ENCODE results near the gene ERC2.

ERC2 gene

DNA sequence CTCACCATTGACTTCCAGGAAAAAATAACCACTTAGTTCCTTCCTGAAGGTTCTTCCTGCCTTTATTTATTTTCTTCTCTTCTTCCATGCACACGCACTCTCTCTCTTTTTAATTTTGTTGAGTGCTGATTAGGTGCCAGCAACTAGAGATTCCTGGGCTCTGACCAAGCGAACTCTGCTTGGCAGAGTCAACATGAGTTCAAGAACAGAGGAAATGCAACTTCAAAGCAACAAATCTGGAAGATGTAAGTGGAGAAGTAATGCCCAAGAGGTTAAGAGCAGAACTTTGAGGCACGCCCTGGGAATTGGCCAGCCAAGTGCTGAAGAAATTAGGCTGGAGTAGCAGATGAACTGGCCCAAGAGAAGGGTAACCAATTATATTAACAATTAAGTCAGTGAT lies 8.5 kb downstream of the ERC2 start:
- TF ChIP-seq, protein P1, sequence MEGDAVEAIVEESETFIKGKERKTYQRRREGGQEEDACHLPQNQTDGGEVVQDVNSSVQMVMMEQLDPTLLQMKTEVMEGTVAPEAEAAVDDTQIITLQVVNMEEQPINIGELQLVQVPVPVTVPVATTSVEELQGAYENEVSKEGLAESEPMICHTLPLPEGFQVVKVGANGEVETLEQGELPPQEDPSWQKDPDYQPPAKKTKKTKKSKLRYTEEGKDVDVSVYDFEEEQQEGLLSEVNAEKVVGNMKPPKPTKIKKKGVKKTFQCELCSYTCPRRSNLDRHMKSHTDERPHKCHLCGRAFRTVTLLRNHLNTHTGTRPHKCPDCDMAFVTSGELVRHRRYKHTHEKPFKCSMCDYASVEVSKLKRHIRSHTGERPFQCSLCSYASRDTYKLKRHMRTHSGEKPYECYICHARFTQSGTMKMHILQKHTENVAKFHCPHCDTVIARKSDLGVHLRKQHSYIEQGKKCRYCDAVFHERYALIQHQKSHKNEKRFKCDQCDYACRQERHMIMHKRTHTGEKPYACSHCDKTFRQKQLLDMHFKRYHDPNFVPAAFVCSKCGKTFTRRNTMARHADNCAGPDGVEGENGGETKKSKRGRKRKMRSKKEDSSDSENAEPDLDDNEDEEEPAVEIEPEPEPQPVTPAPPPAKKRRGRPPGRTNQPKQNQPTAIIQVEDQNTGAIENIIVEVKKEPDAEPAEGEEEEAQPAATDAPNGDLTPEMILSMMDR (IDR thresholded peaks at IDR 0.05; ENCODE audit: low read depth, low read length): no peak
- H3K4me3 ChIP-seq (ENCODE audit: low read depth, low read length): no peak overlapping the region

DNA sequence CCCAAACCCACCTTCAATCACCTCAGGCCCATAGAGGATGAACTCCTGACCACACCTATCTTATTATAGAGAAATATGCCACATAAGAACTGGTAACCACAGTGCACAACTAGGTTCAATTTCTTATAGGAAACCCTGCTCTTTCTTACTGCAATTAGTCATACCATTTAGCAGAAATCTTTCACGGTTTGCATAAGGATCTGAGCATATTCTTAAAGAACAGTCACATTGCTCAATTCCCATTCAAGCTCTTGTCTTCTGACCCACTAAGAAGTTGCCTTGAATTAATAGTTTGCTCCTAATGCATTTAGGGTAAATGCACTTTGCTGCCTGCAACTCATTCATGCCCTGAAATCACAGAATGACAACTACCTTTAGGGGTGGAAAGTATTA lies 9.2 kb downstream of the ERC2 start:
- H3K4me3 ChIP-seq (ENCODE audit: low read depth, low read length): no peak overlapping the region

DNA sequence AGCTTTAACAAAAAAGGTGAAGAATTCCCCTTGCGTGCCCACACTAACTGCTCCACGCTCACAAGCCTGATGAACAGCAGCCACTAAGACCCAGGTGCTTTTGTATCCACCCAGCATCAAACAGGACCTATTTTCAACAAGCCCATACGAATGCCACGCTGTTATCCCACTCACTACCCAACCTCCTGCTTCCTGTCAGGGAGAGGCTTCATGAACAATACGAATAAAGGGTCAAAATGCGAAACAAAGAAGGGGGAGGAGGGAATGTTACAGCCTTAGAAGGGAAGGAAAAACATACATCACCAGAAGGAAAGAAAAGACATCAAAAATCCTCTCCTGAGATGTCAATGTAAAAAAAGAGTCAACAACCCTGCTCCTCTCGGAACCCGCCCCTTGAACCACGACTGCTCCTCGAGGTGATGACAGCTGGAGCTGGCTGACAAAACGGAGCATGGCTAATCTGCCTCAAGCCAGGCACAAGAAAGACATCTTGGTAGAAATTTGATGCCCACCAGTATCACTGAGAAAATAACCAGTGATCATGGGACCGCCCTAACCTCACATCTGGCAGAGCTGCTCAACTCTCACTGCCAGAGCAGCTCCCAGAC lies 9.7 kb downstream of the ERC2 start:
- no peak overlapping the region for H3K4me3 ChIP-seq (ENCODE audit: low read depth, low read length)
- TF ChIP-seq, protein P1 (IDR thresholded peaks at IDR 0.05; ENCODE audit: low read depth, low read length): no peak

More for the DNA sequence above, 9.2 kb downstream of the ERC2 start:
- TF ChIP-seq, protein P1 (IDR thresholded peaks at IDR 0.05; ENCODE audit: low read depth, low read length): no peak

DNA sequence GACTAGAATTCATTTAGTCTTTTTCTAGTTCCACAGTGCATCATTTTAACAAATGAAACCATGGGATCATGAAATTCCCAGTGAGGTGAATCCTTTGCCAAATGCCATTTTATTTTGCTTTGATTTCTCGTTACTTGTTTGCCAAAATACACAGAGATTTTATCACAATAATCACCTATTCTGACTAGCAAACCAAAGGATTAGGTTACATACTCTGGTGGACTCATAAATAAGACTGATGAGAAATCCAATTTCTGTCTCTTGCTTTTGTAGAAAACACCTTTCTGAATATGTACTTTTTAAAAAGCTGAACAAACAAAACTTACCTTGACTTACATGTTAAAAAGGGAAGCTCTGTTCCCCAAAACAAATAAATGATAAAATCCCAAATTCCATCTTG lies 12.2 kb downstream of the ERC2 start:
- TF ChIP-seq, protein P1 (IDR thresholded peaks at IDR 0.05; ENCODE audit: low read depth, low read length): no peak
- H3K4me3 ChIP-seq (ENCODE audit: low read depth, low read length): no peak overlapping the region

DNA sequence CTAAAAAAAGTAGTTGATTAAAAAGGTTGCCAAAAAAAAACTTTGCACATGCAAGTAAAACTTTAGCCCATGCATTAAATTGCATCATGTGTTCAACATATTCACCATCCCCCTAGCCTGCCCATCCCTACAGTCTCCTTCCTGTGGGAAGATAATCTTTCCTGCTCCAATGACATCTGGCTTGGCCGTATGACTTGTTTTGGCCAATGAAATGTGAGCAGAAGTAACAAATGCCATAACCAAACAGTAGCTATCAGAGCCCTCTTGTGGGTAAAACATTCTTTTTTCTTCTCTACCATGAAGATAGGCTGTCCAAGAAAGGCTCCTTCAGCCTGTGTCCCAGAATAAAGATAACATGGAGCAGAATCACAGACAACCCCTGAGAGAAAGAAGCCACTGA lies 15.3 kb downstream of the ERC2 start:
- TF ChIP-seq, protein P1 (IDR thresholded peaks at IDR 0.05; ENCODE audit: low read depth, low read length): no peak
- H3K4me3 ChIP-seq (ENCODE audit: low read depth, low read length): no peak overlapping the region

DNA sequence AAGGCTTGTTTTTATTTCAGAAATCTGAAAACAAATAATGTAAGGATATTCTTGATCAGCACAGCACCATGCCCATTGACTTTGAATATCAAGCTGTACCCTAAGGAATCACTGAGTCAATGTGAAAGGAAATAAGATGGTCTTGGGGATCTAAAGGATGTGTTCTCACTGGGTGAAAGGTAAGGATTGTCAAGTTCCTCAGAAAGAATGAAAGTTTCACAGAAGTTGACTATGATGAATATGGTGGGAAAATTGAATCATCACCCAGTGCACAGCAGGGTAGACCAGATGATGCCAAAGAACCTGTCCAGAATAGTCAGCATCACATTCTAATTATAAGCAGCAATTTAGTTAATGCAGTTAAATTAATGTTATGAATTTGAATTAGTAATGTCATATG lies 16.2 kb downstream of the ERC2 start:
- TF ChIP-seq, protein P1 (IDR thresholded peaks at IDR 0.05; ENCODE audit: low read depth, low read length): no peak

DNA sequence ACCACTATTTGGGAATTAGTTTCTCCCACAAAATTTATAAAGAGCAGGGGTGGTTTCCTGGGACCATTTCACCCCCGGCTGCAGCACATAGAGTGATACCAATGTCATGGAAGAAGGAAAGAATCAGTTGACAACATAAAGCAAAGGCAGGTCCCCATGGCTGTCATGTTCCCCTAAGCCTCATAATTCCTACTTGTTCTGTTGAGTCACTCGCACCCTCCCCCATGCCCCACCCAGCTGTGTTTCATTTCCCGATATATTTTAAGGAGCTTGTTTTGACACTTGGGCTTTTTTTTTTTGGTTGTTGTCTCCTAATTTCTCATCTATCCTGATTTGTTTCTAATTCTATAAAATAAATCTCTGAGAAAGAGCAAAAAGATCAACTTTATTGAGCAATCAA lies 24.9 kb downstream of the ERC2 start:
- TF ChIP-seq, protein P1 (IDR thresholded peaks at IDR 0.05; ENCODE audit: low read depth, low read length): no peak
- no peak overlapping the region for H3K4me3 ChIP-seq (ENCODE audit: low read depth, low read length)

More for the DNA sequence above, 16.2 kb downstream of the ERC2 start:
- H3K4me3 ChIP-seq (ENCODE audit: low read depth, low read length): no peak overlapping the region

Measured in WI38 (cell line).